ENCODE data around the gene RNF128.
"Not testable (repeated sequence)": the region's sequence is repeated elsewhere in the genome, so short reads cannot be mapped to it uniquely, and the experiment has no call there.

The RNF128 gene

DNA sequence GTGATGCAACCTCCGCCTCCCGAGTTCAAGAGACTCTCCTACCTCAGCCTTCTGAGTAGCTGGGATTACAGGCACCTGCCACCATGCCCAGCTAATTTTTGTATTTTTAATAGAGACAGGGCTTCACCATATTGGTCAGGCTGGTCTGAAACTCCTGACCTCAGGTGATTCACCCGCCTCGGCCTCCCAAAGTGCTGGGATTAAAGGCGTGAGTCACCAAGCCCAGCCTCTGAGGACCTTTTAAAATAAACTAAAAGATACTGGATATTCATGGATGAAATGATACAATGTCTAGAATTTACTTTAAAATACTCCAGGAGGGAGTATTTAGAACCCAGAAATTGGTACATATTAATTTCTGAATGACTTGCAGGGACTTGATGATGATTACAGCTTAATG is 86.4 kb downstream of the RNF128 start:
- not testable (repeated sequence) for H2BK15ac ChIP-seq (replicated peaks; ENCODE audit: low read depth); H2AK5ac ChIP-seq (ENCODE audit: low read length); H4K8ac ChIP-seq (ENCODE audit: low read depth, low read length); H3K4me3 ChIP-seq (ENCODE audit: low read length); H3K4me1 ChIP-seq (ENCODE audit: control insufficient read depth, low read depth, low read length); H4K5ac ChIP-seq (ENCODE audit: low read length); H3K79me2 ChIP-seq (ENCODE audit: control insufficient read depth, insufficient read depth, low read length); H3K4me2 ChIP-seq (ENCODE audit: low read length); H3K27me3 ChIP-seq (ENCODE audit: insufficient read depth, low read length, poor library complexity); H2BK120ac ChIP-seq (ENCODE audit: low read depth, low read length); H3K18ac ChIP-seq (ENCODE audit: low read length); H3K23ac ChIP-seq (ENCODE audit: low read length); H3K27ac ChIP-seq (ENCODE audit: low read depth, low read length); H3K56ac ChIP-seq (ENCODE audit: low read length); DNase-seq; H3K9ac ChIP-seq (ENCODE audit: low read length); H2BK5ac ChIP-seq (ENCODE audit: low read length); H3K79me1 ChIP-seq (ENCODE audit: low read length); H3K4ac ChIP-seq (ENCODE audit: low read depth, low read length); H3K36me3 ChIP-seq (ENCODE audit: control insufficient read depth, insufficient read depth, low read length)
- WGBS (ENCODE audit: extremely low coverage, insufficient coverage, low lambda C conversion rate), result no CpG with 5 or more reads among the region's 5 CpGs

DNA sequence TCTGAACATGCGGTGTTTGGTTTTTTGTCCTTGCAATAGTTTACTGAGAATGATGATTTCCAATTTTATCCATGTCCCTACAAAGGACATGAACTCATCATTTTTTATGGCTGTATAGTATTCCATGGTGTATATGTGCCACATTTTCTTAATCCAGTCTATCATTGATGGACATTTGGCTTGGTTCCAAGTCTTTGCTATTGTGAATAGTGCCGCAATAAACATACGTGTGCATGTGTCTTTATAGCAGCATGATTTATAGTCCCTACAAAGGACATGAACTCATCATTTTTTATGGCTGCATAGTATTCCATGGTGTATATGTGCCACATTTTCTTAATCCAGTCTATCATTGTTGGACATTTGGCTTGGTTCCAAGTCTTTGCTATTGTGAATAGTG is 87.6 kb downstream of the RNF128 start:
- not testable (repeated sequence) for H3K79me1 ChIP-seq (ENCODE audit: low read length); H2BK120ac ChIP-seq (ENCODE audit: low read depth, low read length); H4K5ac ChIP-seq (ENCODE audit: low read length); H2AK5ac ChIP-seq (ENCODE audit: low read length); DNase-seq; H3K18ac ChIP-seq (ENCODE audit: low read length); H4K8ac ChIP-seq (ENCODE audit: low read depth, low read length); H3K79me2 ChIP-seq (ENCODE audit: control insufficient read depth, insufficient read depth, low read length); H3K4ac ChIP-seq (ENCODE audit: low read depth, low read length); H2BK5ac ChIP-seq (ENCODE audit: low read length); H3K23ac ChIP-seq (ENCODE audit: low read length); H3K27ac ChIP-seq (ENCODE audit: low read depth, low read length); H3K4me1 ChIP-seq (ENCODE audit: control insufficient read depth, low read depth, low read length); H3K4me2 ChIP-seq (ENCODE audit: low read length); H2BK15ac ChIP-seq (replicated peaks; ENCODE audit: low read depth); H3K56ac ChIP-seq (ENCODE audit: low read length); H3K4me3 ChIP-seq (ENCODE audit: low read length); H3K27me3 ChIP-seq (ENCODE audit: insufficient read depth, low read length, poor library complexity); H3K36me3 ChIP-seq (ENCODE audit: control insufficient read depth, insufficient read depth, low read length); H3K9ac ChIP-seq (ENCODE audit: low read length)
- WGBS (ENCODE audit: extremely low coverage, insufficient coverage, low lambda C conversion rate), result no CpG with 5 or more reads among the region's 3 CpGs

All from mesendoderm (in vitro differentiated cells).